ENCODE results near the gene SNX30. TPM values are rescaled to one million over a fixed set of nuclear protein-coding genes. Genes with fewer than 3 reads are reported as not detected.

SNX30 gene
- total RNA-seq, 2 experiments from 2014 or later, result 3.8 to 3.9 TPM

DNA sequence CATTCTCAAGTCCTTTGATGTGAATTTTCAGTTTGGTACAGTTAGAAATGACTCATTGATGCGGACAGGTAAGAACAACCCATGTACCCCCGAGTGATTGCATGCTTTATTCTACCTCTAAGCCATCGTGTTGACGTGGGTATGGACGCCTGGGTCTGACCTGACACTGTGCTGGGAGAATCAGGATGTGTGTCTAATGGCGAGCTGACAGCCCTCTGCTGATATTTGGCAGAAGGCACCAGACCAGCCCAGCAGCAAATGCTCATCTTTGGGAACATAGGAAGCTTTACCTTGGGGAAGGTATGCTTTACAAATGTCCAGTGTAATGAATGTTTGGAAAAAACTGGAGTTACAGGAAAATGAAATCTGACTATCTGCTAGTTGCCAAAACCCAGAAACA lies 120.0 kb downstream of the SNX30 start:
- Mint-ChIP-seq H3K27me3 (no peaks in the 10 kb centered on the region), H3K27ac (no peak overlapping the region), H3K4me1 (ENCODE audit: low read depth) (peaks cover 10% of the 10 kb centered on the region), H3K9me3 (no peaks in the 10 kb centered on the region), H3K4me3 (no peak overlapping the region), H3K36me3 (ENCODE audit: low read depth) (peaks cover 8% of the 10 kb centered on the region)
- intact Hi-C loops (cut with micrococcal nuclease), result no loop called here
- ChIA-PET POLR2A (no interaction called here), CTCF (no interaction called here)
- ATAC-seq (no peak), DNase-seq (no peak)
- TF ChIP-seq, protein P1, sequence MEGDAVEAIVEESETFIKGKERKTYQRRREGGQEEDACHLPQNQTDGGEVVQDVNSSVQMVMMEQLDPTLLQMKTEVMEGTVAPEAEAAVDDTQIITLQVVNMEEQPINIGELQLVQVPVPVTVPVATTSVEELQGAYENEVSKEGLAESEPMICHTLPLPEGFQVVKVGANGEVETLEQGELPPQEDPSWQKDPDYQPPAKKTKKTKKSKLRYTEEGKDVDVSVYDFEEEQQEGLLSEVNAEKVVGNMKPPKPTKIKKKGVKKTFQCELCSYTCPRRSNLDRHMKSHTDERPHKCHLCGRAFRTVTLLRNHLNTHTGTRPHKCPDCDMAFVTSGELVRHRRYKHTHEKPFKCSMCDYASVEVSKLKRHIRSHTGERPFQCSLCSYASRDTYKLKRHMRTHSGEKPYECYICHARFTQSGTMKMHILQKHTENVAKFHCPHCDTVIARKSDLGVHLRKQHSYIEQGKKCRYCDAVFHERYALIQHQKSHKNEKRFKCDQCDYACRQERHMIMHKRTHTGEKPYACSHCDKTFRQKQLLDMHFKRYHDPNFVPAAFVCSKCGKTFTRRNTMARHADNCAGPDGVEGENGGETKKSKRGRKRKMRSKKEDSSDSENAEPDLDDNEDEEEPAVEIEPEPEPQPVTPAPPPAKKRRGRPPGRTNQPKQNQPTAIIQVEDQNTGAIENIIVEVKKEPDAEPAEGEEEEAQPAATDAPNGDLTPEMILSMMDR (IDR thresholded peaks at IDR 0.05), result no peak

DNA sequence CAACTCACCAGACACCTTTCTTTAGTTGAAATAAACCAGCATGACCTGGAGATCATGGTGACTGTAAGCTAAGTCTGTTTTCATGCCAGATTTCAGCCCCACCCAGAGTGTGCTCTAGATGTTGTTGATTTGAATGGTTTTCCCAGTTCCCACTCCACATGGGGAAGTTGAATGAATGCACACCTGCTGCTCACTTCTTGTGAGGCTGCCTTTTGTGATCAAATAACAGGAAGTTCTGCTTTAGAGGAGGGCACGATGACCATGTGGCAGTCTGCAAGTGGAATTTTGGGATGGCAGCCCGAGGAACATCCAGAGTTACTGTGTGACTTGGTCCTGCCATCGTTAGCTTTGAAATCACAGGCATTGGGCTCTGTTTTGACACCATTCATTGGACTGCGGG lies 121.5 kb downstream of the SNX30 start:
- POLR2A ChIA-PET, result no interaction called here

DNA sequence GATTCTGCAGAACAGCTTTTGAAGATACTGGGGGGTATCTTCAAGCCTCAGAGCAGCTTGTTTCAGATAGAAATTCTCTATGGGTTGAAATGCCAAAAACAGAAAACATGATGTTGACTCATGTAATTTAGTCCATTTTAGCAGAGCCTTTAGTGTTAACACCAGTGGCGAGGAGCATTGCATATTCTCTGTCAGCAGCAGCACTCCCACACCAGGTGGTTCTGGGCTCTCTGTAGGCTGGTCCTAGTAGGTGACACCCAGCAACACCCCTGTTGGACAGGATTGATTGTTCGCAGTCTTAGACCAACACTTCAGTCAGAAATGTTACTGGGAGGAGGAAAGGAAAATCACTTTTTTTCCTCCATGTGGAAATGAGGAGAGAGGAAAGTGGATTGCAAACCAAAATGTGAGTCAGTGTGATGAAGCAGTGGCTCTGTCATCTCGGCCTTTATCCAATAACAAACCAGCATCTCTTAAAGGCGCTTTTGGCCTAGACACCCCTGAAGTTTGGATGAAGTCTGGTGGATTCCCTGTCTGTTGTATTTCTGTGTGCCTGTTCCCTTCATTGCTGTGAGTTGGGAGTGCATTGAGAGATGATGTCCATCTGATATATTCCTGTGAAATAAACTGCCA lies 123.3 kb downstream of the SNX30 start:
- intact Hi-C loops (cut with micrococcal nuclease), result no loop called here
- TF ChIP-seq, protein P1 (IDR thresholded peaks at IDR 0.05), result no peak
- H3K9me3 Mint-ChIP-seq, result no peaks in the 10 kb centered on the region
- H3K4me3 Mint-ChIP-seq, result no peak overlapping the region
- CTCF ChIA-PET, result interaction anchor here (0.6 to 2.9 kb wide), 2 partner anchors 29 to 562 kb away, joined by 3 to 10 read pairs; no protein-coding TSS in a partner anchor
- no peak for ATAC-seq
- H3K27ac Mint-ChIP-seq, result no peak overlapping the region
- no peaks in the 10 kb centered on the region for H3K27me3 Mint-ChIP-seq
- DNase-seq, result no peak
- H3K36me3 Mint-ChIP-seq (ENCODE audit: low read depth), result peaks cover 6% of the 10 kb centered on the region
- no peaks in the 10 kb centered on the region for H3K4me1 Mint-ChIP-seq (ENCODE audit: low read depth)
- POLR2A ChIA-PET, result no interaction called here

More for the DNA sequence above, 121.5 kb downstream of the SNX30 start:
- peaks cover 10% of the 10 kb centered on the region for H3K4me1 Mint-ChIP-seq (ENCODE audit: low read depth)
- TF ChIP-seq, protein P1 (IDR thresholded peaks at IDR 0.05), result no peak
- peaks cover 11% of the 10 kb centered on the region for H3K36me3 Mint-ChIP-seq (ENCODE audit: low read depth)
- no peak for DNase-seq
- no peak overlapping the region for H3K27ac Mint-ChIP-seq
- H3K4me3 Mint-ChIP-seq, result no peak overlapping the region
- H3K27me3 Mint-ChIP-seq, result no peaks in the 10 kb centered on the region
- ATAC-seq, result no peak
- CTCF ChIA-PET, result interaction anchor here (2.9 kb wide), 1 partner anchor 30 kb away, joined by 10 read pairs; no protein-coding TSS in a partner anchor
- intact Hi-C loops (cut with micrococcal nuclease), result no loop called here
- no peaks in the 10 kb centered on the region for H3K9me3 Mint-ChIP-seq

DNA sequence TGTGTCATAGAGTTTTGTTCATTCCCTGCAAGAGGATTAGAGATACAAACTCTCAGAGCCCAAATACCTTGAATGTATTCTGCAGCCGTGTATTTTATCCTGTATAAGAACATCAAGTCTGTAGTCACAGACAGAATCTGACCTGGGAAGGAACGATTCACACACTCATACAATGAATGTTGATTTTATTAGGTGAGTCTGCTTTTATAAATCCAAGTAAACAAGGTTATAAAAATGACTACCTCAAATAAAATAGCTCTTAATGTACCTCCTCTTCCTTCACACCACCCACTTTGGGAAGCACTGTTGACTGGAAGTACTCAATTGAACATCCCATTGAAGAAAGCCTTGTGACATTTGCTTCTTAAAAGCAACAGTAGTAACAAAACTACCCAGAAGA lies 128.2 kb downstream of the SNX30 start:
- ChIA-PET POLR2A (no interaction called here), CTCF (interaction anchor here (1.2 to 3.9 kb wide), 3 partner anchors 14 to 34 kb away, joined by 3 to 16 read pairs (median 3); no protein-coding TSS in a partner anchor)
- no peak overlapping the region for H3K4me3 Mint-ChIP-seq

DNA sequence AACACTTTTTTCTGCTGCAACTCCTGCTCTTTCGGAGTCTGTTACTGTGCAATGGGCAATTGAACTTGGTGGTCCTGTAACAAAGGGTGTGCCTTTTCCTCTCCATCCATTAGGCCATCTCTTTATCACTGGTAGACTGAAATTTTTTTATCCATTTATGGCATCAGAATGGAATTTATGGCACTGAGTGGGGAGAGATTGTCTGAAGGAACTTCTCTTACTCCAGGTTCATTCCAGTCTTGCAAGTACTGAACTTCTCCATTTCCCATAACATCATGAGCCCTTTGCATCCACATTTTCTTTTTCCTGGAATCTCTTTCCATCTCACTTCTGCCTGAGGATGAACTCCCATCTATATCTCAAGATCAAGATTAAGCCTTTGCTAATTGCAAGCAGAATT lies 130.1 kb downstream of the SNX30 start:
- Mint-ChIP-seq H3K9me3 (no peaks in the 10 kb centered on the region), H3K27me3 (no peaks in the 10 kb centered on the region), H3K36me3 (ENCODE audit: low read depth) (peaks cover 5% of the 10 kb centered on the region), H3K4me1 (ENCODE audit: low read depth) (no peaks in the 10 kb centered on the region), H3K4me3 (no peak overlapping the region), H3K27ac (no peak overlapping the region)
- no peak for DNase-seq
- TF ChIP-seq, protein P1 (IDR thresholded peaks at IDR 0.05), result no peak
- ChIA-PET POLR2A (no interaction called here), CTCF (interaction anchor here (1.4 kb wide), 1 partner anchor 22 kb away, joined by 4 read pairs; no protein-coding TSS in a partner anchor)
- no peak for ATAC-seq
- intact Hi-C loops (cut with micrococcal nuclease), result no loop called here

More for the DNA sequence above, 128.2 kb downstream of the SNX30 start:
- no peaks in the 10 kb centered on the region for H3K27me3 Mint-ChIP-seq
- no peak overlapping the region for H3K27ac Mint-ChIP-seq
- H3K4me1 Mint-ChIP-seq (ENCODE audit: low read depth), result no peaks in the 10 kb centered on the region
- intact Hi-C loops (cut with micrococcal nuclease), result no loop called here
- TF ChIP-seq, protein P1 (IDR thresholded peaks at IDR 0.05), result no peak
- H3K9me3 Mint-ChIP-seq, result no peaks in the 10 kb centered on the region
- ATAC-seq (no peak), DNase-seq (no peak)
- H3K36me3 Mint-ChIP-seq (ENCODE audit: low read depth), result peaks cover 5% of the 10 kb centered on the region

All from activated CD8-positive, alpha-beta T cell treated with anti-CD3 and anti-CD28 coated beads for 36 hours (primary cell).